ENCODE results near the gene FAHD2B.
"Not testable (repeated sequence)": the region's sequence is repeated elsewhere in the genome, so short reads cannot be mapped to it uniquely, and the experiment has no call there.

Gene FAHD2B

DNA sequence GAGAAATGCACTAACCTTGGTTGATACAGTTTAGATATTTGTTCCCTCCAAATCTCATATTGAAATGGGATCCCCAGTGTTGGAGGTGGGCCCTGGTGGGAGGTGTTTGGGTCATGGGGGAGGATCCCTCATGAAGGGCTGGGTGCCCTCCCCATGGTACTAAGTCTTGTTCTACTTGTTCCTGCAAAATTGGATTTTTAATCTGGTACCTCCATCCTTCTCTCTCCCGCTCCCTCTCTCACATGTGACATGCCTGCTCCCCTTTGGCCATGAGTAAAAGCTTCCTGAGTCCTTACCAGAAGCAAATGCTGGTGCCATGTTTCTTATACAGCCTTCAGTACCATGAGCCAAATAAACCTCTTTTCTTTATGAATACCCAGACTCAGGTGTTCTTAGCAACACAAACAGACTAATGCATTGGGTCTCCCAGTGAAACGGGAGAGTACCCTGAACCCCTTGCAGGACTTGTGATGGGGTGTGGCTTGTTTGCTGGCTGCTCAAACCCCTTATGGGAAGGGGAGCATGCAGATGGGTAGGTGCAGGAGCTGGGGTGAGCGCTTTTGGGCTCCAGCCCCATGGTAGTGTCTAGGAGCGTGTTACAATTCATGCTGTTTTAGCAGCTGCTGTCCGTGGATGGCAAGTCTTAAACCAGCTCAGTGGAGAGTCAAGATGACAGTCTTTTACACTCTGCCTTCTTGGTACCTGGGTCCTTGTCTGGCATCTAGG, 27.2 kb downstream of the FAHD2B start:
- DNase-seq: no peak

DNA sequence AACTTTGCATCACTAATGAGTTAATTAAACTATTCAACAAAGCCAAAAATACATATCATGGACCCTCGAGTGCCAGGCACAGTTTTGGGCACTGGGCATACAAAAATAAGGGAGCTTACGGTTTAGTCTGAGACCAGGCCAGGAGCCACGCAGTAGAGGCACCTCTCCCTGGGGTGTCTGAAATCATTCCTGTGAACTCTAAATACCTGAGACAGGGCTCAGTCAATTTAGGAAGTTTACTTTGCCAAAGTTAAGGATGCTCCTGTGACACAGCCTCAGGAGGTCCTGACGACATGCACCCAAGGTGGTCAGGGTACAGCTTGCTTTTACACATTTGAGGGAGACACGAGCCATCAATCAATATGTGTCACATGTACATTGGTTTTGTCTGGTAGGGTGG, 28.7 kb downstream of the FAHD2B start:
- DNase-seq: not testable (repeated sequence)

DNA sequence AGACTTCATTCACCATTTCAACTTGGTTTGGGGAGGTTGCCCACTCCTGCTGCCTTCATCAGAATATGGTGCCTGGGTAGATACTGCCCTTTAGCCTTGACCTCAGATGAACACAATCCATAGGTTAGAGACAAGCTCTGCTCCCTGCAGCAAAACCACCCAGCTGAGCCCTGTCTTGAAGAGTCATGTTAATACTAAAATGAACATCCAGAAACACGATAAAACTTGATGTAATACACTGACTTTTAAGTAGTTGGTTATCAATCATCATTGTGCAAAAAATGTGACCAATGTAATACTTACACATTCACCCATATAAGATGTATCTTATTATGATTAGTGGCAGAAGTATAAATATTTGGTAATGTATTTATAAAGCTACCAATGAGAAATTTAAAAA, 32.7 kb downstream of the FAHD2B start:
- not testable (repeated sequence) for DNase-seq

DNA sequence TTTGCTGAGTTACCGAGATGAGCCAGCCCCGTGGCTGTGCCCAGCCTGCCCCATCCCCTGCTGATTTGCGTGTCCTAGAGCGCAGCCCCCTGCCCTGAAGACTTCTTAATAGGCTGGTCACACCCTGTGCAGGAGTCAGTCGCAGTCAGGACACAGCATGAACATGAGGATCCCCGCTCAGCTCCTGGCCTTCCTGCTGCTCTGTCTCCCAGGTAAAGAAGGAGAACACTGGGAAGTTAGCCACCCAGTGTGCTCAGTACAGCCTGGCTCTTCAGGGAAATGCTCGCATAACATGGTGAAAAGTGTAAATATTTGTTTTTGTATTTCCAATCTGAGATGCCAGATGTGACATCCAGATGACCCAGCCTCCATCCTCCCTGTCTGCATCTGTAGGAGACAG, 34.9 kb downstream of the FAHD2B start:
- DNase-seq: not testable (repeated sequence)

DNA sequence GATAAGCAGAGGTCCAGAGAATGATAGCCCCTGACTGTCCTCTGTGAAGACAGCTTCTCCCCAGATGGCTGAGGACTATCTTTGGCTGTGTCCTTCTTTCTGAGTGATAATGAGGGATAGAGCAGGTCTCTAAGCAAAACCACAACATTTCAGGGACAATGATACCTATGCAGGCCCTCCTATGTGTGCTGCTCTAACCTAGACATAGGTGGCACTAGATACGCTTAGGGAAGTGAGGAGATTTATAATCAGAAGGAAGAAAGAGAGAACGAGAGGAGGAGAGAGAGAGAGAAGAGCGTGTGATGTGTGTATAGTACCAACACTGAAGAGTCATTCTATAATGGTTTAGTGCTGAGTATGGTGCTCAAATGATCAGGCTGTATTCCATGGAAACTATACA, 38.5 kb downstream of the FAHD2B start:
- DNase-seq: not testable (repeated sequence)

DNA sequence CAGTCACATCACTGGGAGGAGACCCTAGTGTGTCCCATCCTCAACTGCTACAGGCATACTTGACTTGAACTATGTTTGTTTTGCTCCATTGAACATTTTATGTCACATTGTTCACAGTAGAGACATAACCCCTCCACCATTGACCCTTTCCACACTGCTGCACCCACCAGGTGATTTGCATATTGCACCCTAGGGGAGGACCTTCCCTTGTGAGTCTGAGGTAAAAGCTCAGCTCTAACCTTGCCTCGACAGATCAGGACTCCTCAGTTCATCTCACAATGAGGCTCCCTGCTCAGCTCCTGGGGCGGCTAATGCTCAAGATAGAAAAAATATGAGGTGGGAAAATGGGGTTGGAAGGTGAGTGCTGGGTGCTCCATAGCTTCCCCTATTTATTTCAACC, 44.6 kb downstream of the FAHD2B start:
- DNase-seq: not testable (repeated sequence)

DNA sequence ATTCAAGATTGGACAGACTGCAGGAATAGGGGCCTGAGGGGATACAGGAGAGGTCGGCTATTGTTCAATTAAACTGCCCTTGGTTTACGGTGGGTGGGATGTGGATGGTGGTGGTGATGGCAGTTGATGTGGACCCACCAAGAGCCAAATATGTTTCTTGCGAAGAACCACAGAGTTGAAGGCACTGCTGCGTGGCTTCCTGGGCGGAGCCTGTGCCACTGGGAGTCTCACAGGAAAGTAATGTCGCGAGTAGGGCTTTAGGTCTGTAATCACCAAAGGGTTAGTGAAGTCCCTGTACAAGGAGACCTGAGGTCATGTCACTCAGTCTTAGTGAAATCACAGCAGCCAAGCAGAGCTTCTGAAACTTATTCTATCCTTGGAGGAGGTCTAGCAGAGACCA, 46.2 kb downstream of the FAHD2B start:
- DNase-seq: not testable (repeated sequence)

DNA sequence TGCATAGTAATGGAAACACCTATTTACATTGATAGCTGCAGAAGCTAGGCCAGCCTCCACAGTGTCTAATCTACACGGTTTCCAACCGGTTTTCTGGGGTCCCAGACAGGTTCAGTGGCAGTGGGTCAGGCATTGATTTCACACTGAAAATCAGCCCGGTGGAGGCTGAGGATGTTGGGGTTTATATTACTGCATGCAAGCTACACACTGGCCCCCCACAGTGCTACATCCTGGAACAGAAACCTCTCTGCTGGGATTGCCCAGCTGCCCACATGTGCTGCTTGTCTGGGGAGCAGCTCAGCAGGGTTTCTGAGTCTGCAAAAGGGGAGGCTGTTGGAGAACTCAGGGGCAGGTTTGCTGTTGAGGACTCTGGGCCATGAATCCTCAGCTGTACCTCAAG, 48.0 kb downstream of the FAHD2B start:
- not testable (repeated sequence) for DNase-seq

DNA sequence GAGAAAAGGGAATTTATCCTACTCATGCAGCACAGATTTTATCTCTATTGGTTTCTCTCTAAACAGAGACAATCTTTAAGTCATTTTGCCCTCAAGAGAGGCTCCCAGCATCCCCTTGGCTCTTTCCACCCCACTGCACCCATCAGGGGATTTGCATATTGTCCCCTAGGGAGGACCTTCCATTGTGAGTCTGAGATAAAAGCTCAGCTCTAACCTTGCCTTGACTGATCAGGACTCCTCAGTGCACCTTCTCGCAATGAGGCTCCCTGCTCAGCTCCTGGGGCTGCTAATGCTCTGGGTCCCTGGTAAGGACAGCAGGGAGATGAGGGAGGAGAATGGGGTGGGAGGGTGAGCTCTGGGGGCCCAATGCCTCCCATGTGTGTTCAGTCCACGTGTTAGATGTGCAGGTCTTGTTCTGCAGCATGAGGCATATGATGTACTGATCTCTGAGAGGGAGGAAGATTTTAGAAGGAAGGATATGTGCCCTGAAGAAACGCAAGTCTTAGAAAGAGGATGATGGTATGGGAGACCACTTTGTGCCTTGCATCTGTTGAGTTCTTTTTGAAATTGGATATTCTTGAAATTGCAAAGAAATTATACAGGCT, 48.7 kb downstream of the FAHD2B start:
- not testable (repeated sequence) for DNase-seq
